HT1080 (cell line): ENCODE measurements around the gene TAS1R1. TPM values are rescaled to one million over a fixed set of nuclear protein-coding genes. Genes with fewer than 3 reads are reported as not detected.

Experiments used
- DNase-seq: peaks from one replicate; pipeline ENCODE4 v3.0.0-alpha.2; 2015; ENCODE audit warnings: low read depth
- total RNA-seq: library from RNA; depleted of rRNA; stranded (reverse); fragments of >200 nt; shearing (Covaris generic); gene quantifications from 2 replicates; pipeline ENCODE4 v1.2.3, GENCODE V29; 2014

The TAS1R1 gene
- total RNA-seq, 1 experiment from 2014 or later = not detected

GRCh38 chr1:6570987-6571386 lies 15.9 kb downstream of the TAS1R1 start:
- DNase-seq = no peak

GRCh38 chr1:6572653-6573383 lies 17.7 kb downstream of the TAS1R1 start:
- DNase-seq = no peak

- no peak for DNase-seq
Measured at GRCh38 chr1:6574025-6574620, 19.0 kb downstream of the TAS1R1 start.

- no peak for DNase-seq
Measured at GRCh38 chr1:6574818-6575217, 19.7 kb downstream of the TAS1R1 start.

- DNase-seq = no peak
Measured at GRCh38 chr1:6577831-6578525, 22.9 kb downstream of the TAS1R1 start.

- no peak for DNase-seq
Measured at GRCh38 chr1:6578624-6579373, 23.7 kb downstream of the TAS1R1 start.

DNA sequence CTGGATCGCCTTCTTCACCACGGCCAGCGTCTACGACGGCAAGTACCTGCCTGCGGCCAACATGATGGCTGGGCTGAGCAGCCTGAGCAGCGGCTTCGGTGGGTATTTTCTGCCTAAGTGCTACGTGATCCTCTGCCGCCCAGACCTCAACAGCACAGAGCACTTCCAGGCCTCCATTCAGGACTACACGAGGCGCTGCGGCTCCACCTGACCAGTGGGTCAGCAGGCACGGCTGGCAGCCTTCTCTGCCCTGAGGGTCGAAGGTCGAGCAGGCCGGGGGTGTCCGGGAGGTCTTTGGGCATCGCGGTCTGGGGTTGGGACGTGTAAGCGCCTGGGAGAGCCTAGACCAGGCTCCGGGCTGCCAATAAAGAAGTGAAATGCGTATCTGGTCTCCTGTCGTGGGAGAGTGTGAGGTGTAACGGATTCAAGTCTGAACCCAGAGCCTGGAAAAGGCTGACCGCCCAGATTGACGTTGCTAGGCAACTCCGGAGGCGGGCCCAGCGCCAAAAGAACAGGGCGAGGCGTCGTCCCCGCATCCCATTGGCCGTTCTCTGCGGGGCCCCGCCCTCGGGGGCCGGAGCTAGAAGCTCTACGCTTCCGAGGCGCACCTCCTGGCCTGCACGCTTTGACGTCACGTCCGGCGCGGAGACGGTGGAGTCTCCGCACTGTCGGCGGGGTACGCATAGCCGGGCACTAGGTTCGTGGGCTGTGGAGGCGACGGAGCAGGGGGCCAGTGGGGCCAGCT lies 24.4 kb downstream of the TAS1R1 start, which contains the start of gene ZBTB48:
ZBTB48 (plus strand) TSS at position 621 of the 745 bp plus-strand sequence. CDS start 616 bp downstream, outside the sequence.
- DNase-seq = peak; percentile 96

- DNase-seq = no peak
Measured at GRCh38 chr1:6580119-6580592, 25.0 kb downstream of the TAS1R1 start.

- no peak for DNase-seq
Measured at GRCh38 chr1:6580593-6581409, 25.7 kb downstream of the TAS1R1 start.

DNA sequence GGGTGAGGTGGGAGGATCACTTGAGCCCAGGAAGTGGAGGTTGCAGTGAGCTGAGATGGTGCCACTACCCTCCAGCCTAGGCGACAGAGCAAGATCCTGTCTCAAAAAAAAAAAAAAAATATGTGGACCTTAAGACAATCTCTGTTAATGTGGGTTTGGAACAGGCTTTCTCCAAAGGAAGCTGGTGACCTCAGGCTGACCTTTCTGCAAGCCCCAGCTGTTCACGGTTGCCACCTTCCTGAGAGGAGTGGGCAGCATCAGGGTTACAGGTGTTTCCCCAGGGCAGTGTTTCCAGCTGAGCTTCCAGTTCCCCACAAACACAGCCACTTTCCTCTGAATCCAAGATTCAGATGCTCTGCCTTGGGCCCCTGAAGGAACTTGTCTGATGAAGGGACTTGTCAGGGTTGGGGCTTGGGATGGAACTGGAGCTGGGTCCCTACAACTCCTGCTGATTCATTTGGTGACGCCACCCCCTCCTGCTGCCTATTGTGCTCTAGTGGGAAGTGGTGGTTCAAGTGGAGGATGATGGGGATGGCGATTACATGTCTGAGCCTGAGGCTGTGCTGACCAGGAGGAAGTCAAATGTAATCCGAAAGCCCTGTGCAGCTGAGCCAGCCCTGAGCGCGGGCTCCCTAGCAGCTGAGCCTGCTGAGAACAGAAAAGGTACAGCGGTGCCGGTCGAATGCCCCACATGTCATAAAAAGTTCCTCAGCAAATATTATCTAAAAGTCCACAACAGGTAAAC lies 26.6 kb downstream of the TAS1R1 start:
- DNase-seq = peak; percentile 35

GRCh38 chr1:6582370-6582769 lies 27.3 kb downstream of the TAS1R1 start:
- no peak for DNase-seq

DNA sequence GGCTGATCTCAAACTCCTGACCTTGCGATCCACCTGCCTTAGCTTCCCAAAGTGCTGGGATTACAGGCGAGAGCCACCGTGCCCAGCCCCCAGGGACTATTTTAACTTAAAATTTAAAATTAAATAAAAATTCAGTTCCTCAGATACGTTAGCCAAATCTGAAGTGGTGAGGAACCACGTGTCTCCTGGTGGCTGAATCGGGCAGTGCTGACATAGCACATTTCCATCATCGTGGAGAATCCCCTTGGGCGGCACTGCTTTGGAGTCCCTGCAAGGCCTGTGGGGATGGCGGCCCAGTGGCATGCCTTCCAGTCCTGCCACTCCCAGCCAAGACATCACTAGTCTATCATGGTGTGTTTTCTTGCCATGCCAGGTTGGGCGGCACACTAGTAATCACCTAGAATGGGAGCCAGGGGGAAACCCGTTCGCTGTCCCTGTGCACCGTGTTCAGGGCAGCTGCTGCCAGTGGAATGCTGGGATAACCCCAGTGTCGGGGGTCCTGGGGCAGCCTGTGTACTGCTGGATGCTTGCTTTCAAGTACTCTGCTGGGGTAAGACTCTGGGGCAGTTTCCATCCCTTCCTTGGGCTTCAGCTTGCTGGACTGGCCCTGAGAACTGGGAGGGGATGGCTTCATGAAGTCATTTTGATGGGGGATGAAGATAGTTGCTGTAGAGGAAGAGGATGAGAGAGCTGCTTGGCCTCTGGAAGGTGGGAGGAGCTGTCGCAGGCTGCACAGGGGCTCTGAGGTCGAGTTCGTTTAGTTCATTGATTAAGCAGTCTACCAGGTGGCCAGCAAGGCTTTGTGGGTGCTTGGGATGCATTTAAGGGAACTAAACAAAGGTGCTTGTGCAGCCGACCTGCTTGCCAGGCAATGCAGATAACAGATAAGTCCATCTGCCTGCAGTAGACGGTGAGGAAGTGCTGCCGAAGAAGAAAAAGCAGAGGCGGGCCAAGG lies 29.3 kb downstream of the TAS1R1 start:
- no peak for DNase-seq

DNA sequence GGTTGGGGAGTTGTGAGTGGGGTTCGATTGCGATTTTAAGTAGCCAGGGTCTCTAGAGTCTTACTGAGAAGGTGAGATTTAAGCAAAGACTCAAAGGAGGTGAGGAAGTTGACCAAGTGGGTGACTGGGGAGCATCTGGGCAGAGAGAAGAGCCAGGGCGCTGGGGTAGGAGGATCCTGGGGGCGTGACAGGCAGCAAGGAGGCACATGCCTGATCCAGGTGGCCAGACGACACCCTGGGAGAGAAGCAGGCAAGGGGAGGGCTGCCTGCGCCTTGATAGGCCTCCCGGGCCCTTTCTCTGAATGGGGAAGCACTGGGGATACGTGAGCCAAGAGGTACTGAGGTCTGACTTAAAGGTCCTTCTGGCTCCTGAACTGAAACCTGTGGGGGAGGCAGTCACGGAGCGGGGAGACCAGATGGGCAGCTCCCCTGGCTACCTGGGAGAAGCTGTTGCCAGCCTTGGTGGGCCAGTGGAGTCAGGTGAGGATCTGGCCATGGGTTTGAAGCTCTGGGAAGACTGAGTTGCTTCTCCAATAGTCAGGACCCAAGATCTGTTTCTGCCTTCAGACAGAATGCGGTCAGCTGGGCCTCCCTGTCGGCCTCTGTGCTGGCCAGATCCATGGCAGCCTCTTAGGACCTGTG lies 30.1 kb downstream of the TAS1R1 start:
- DNase-seq = no peak

- DNase-seq = no peak
Measured at GRCh38 chr1:6585841-6586240, 30.7 kb downstream of the TAS1R1 start.

DNA sequence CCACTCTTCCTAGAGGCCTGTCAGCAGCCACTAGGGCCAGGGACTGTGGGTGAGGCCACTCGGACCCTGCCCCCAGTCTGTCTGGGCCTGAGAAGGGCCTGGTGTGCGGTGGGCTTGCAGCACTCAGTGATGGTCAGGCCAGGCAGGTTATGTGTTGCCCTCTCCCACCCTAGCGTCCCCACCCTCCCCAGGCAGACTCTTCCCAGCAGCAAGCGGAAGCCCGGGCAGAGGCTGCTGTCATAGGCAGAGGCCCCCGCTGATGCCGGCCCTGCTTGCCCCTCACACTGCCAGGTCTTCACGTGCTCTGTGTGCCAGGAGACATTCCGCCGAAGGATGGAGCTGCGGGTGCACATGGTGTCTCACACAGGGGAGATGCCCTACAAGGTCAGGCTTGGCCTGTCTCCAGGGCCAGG lies 31.3 kb downstream of the TAS1R1 start:
- no peak for DNase-seq

DNA sequence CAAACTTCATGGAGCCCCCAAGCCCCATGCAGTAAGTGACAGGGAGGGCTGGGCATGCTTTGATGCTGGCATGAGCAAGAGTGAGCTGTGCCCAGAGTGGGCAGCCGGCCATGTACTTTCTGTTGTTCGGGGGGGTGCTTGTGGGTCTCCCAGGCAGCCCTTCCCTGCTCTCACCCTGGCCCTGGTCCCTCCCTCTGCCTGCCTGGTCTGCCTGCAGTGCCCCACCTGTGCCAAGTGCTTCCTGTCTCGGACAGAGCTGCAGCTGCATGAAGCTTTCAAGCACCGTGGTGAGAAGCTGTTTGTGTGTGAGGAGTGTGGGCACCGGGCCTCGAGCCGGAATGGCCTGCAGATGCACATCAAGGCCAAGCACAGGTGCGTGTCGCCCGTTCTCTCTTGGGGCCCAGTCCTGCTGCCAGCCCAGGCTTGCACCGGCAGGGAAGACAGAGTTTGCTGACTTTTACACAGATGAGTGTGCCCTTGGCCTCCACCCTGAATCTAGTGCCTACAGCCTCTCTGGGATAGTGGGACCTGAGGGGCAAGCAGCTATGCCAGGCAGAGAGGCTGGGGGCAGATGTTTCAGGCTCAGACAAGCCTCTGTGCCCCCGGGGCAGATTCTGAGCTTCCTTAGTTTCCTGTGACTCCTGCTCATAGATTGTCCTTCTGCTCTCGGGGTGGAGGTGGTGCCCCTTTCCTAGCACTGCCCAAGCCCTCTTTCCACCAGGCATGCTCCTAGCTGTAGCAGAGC lies 32.3 kb downstream of the TAS1R1 start:
- DNase-seq = peak; percentile 28
